ENCODE data around the gene BCOR.

The BCOR gene

GRCh38 chrX:40098264-40099054 is 701 bp upstream of the BCOR start:
- no peak for DNase-seq (ENCODE audit: low read depth)
- no peak for TF ChIP-seq CTCF (IDR thresholded peaks at IDR 0.05; ENCODE audit: low read length, missing control alignments)
- peak overlapping the region; percentile 61 for H3K4me3 ChIP-seq (replicated peaks; ENCODE audit: low read depth, low read length)

GRCh38 chrX:40097141-40097503 is 636 bp downstream of the BCOR start:
- no peak for DNase-seq (ENCODE audit: low read depth)
- peak overlapping the region; percentile 61 for H3K4me3 ChIP-seq (replicated peaks; ENCODE audit: low read depth, low read length)
- TF ChIP-seq CTCF (IDR thresholded peaks at IDR 0.05; ENCODE audit: low read length, missing control alignments): no peak

- peak overlapping the region; percentile 61 for H3K4me3 ChIP-seq (replicated peaks; ENCODE audit: low read depth, low read length)
- DNase-seq (ENCODE audit: low read depth): no peak
- TF ChIP-seq CTCF (IDR thresholded peaks at IDR 0.05; ENCODE audit: low read length, missing control alignments): no peak
These were observed 1.2 kb downstream of the BCOR start for GRCh38 chrX:40096395-40097091.

- TF ChIP-seq CTCF (IDR thresholded peaks at IDR 0.05; ENCODE audit: low read length, missing control alignments): no peak
- peak overlapping the region; percentile 61 for H3K4me3 ChIP-seq (replicated peaks; ENCODE audit: low read depth, low read length)
- no peak for DNase-seq (ENCODE audit: low read depth)
These were observed 2.0 kb downstream of the BCOR start for GRCh38 chrX:40095583-40096394.

GRCh38 chrX:40094900-40095582 is 2.7 kb downstream of the BCOR start:
- TF ChIP-seq CTCF (IDR thresholded peaks at IDR 0.05; ENCODE audit: low read length, missing control alignments): no peak
- no peak for DNase-seq (ENCODE audit: low read depth)
- H3K4me3 ChIP-seq (replicated peaks; ENCODE audit: low read depth, low read length): peak overlapping the region; percentile 61

GRCh38 chrX:40094041-40094899 is 3.5 kb downstream of the BCOR start:
- H3K4me3 ChIP-seq (replicated peaks; ENCODE audit: low read depth, low read length): peak overlapping the region; percentile 61
- no peak for TF ChIP-seq CTCF (IDR thresholded peaks at IDR 0.05; ENCODE audit: low read length, missing control alignments)
- DNase-seq (ENCODE audit: low read depth): no peak
